Liver (tissue), 9 donors: ENCODE results near the gene GPR176. TPM values are rescaled to one million over a fixed set of nuclear protein-coding genes. Genes with fewer than 3 reads are reported as not detected.
A peak's percentile ranks its signal among the peaks of the same experiment; 100 is the strongest.

Experiments
- DNase-seq: peaks from one replicate; pipeline ENCODE4 v3.0.0-alpha.2; 2017; ENCODE audit warnings: low spot score
- H3K27ac ChIP-seq, 2 donors: one replicate each; pipeline ENCODE4 v1.7.0; 2013; ENCODE audit warnings: inconsistent platforms in 2 of 2, low read length in 2 of 2, control low read depth in 1 of 2, low read depth in 1 of 2, mild to moderate bottlenecking in 1 of 2
- H3K27me3 ChIP-seq, 4 donors: one replicate each; pipeline versions ENCODE4 v1.6.1 to v1.7.0; 2013; ENCODE audit warnings: low read length in 3 of 4, inconsistent platforms in 1 of 4, mild to moderate bottlenecking in 1 of 4, moderate library complexity in 1 of 4; ENCODE audit not compliant: control insufficient read depth in 4 of 4, insufficient read depth in 4 of 4
- H3K36me3 ChIP-seq, 4 donors: one replicate each; pipeline versions ENCODE4 v1.6.1 to v1.7.0; 2013; ENCODE audit warnings: low read length in 3 of 4, mild to moderate bottlenecking in 3 of 4, low read depth in 1 of 4, moderate library complexity in 1 of 4; ENCODE audit not compliant: control insufficient read depth in 4 of 4, insufficient read depth in 3 of 4
- H3K4me1 ChIP-seq, 4 donors: one replicate each; pipeline versions ENCODE4 v1.6.1 to v1.7.0; 2013; ENCODE audit warnings: low read length in 3 of 4, mild to moderate bottlenecking in 3 of 4, moderate library complexity in 1 of 4; ENCODE audit not compliant: control insufficient read depth in 4 of 4, insufficient read depth in 4 of 4
- H3K4me3 ChIP-seq, 3 donors: one replicate each; pipeline versions ENCODE4 v1.6.1 to v1.7.0; 2013; ENCODE audit warnings: low read length in 3 of 3, control low read depth in 1 of 3, low read depth in 1 of 3, mild to moderate bottlenecking in 1 of 3
- H3K9ac ChIP-seq, 2 donors: one replicate each; pipeline ENCODE4 v1.7.0; 2013; ENCODE audit warnings: low read length in 2 of 2, mild to moderate bottlenecking in 2 of 2, moderate library complexity in 2 of 2, control low read depth in 1 of 2, low read depth in 1 of 2
- H3K9me3 ChIP-seq, 4 donors: one replicate each; pipeline versions ENCODE4 v1.6.1 to v1.7.0; 2013; ENCODE audit warnings: low read length in 3 of 4; ENCODE audit not compliant: control insufficient read depth in 4 of 4
- ATF3 ChIP-seq: IDR thresholded peaks from 2 replicates; pipeline ENCODE4 v1.6.1; 2016; ENCODE audit warnings: antibody characterized with exemption
- CTCF ChIP-seq: fragments of 150-350 bp; IDR thresholded peaks from 2 replicates; pipeline ENCODE4 v1.5.1; 2017; ENCODE audit warnings: improper control_type of control experiment, low read depth, low read length; ENCODE audit not compliant: missing input control
- EGR1 ChIP-seq, 2 donors: IDR thresholded peaks; 2 replicates each; pipeline ENCODE4 v1.6.1; 2016 to 2018; ENCODE audit warnings: antibody characterized with exemption in 2 of 2, low read depth in 2 of 2
- FOXA1 ChIP-seq: IDR thresholded peaks from 2 replicates; pipeline ENCODE4 v1.6.1; 2016; ENCODE audit warnings: antibody characterized with exemption
- FOXA2 ChIP-seq: IDR thresholded peaks from 2 replicates; pipeline ENCODE4 v1.6.1; 2016; ENCODE audit warnings: antibody characterized with exemption
- GABPA ChIP-seq, 2 donors: IDR thresholded peaks in 1 of 2; conservative IDR thresholded peaks in 1 of 2; 2 replicates each; pipeline ENCODE4 v1.6.1; 2016; ENCODE audit warnings: antibody characterized with exemption in 2 of 2, mild to moderate bottlenecking in 1 of 2, moderate library complexity in 1 of 2
- HNF4A ChIP-seq, 2 donors: conservative IDR thresholded peaks; 2 replicates each; pipeline ENCODE4 v1.6.1; 2016; ENCODE audit warnings: antibody characterized with exemption in 2 of 2, mild to moderate bottlenecking in 2 of 2
- HNF4G ChIP-seq: IDR thresholded peaks from 2 replicates; pipeline ENCODE4 v1.6.1; 2016; ENCODE audit warnings: antibody characterized with exemption
- JUND ChIP-seq, 2 donors: IDR thresholded peaks; 2 replicates each; pipeline ENCODE4 v1.6.1; 2016; ENCODE audit warnings: antibody characterized with exemption in 2 of 2
- MAX ChIP-seq: IDR thresholded peaks from 2 replicates; pipeline ENCODE4 v1.6.1; 2016; ENCODE audit warnings: antibody characterized with exemption
- NR2F2 ChIP-seq: IDR thresholded peaks from 2 replicates; pipeline ENCODE4 v1.6.1; 2016; ENCODE audit warnings: antibody characterized with exemption
- RAD21 ChIP-seq, 2 donors: IDR thresholded peaks; 2 replicates each; pipeline ENCODE4 v1.6.1; 2016; ENCODE audit warnings: antibody characterized with exemption in 2 of 2, mild to moderate bottlenecking in 2 of 2
- RXRA ChIP-seq, 2 donors: IDR thresholded peaks; 2 replicates each; pipeline ENCODE4 v1.6.1; 2017 to 2018; ENCODE audit warnings: antibody characterized with exemption in 2 of 2, mild to moderate bottlenecking in 1 of 2
- SP1 ChIP-seq: IDR thresholded peaks from 2 replicates; pipeline ENCODE4 v1.6.1; 2018; ENCODE audit warnings: antibody characterized with exemption, mild to moderate bottlenecking
- TAF1 ChIP-seq: conservative IDR thresholded peaks from 2 replicates; pipeline ENCODE4 v1.6.1; 2016; ENCODE audit warnings: antibody characterized with exemption, mild to moderate bottlenecking
- YY1 ChIP-seq: IDR thresholded peaks from 2 replicates; pipeline ENCODE4 v1.6.1; 2016; ENCODE audit warnings: antibody characterized with exemption, mild to moderate bottlenecking
- ZBTB33 ChIP-seq: IDR thresholded peaks from 2 replicates; pipeline ENCODE4 v1.6.1; 2016; ENCODE audit warnings: antibody characterized with exemption
- WGBS: extraction: QIAGEN DNeasy Blood & Tissue Kit; methylation state at CpG from one replicate; pipeline ENCODE4 v1.1.7; 2013; 5-methylcytosine and 5-hydroxymethylcytosine counted together
- polyA plus RNA-seq, 2 donors: library from polyadenylated mRNA; stranded (reverse) in 1 of 2; unstranded in 1 of 2; fragments of 200-250 nt in 1 of 2; fragments of >200 nt in 1 of 2; fragmentation: Nextera tagmentation in 1 of 2; extraction: Ambion mirVana in 1 of 2; gene quantifications; one replicate each; pipeline versions ENCODE4 v1.2.1 to v1.2.3, GENCODE V29; 2013 to 2015
- total RNA-seq, 2 donors: library from RNA; depleted of rRNA; stranded (reverse); fragments of >200 nt; gene quantifications; one replicate each; pipeline ENCODE4 v1.2.3, GENCODE V29; 2014
- donor health status: healthy.
- donor health status: healthy.
- donor health status: healthy.
- donor health status: healthy.
- donor health status: healthy.

GPR176 gene
- total and polyA plus RNA-seq, 4 donors: 0.44 to 1.7 (median 1.4) TPM

GRCh38 chr15:39830166-39830565 lies 89.9 kb downstream of the GPR176 start (continued):
- no peak for TF ChIP-seq EGR1 (IDR thresholded peaks at IDR 0.05; ENCODE audit: low read depth in 2 of 2)
- TF ChIP-seq FOXA1: no peak

- H3K9me3 ChIP-seq: no peaks in the 10 kb centered on the region
- TF ChIP-seq RAD21 (IDR thresholded peaks at IDR 0.05) (peak in 1 of 2 donors; percentile 20), HNF4A (conservative IDR thresholded peaks at IDR 0.05) (peak; percentile 44 to 63), RXRA (IDR thresholded peaks at IDR 0.05) (peak; percentile 63 to 76), YY1 (peak; percentile 18), TAF1 (no peak), NR2F2 (peak; percentile 79), GABPA (IDR thresholded peaks at IDR 0.05 in 1 of 2, conservative IDR thresholded peaks at IDR 0.05 in 1 of 2) (no peak), HNF4G (no peak), SP1 (peak; percentile 84), ZBTB33 (no peak)
- no peak for DNase-seq
- no peaks in the 10 kb centered on the region for H3K36me3 ChIP-seq
- H3K9ac ChIP-seq: no peak overlapping the region
- no peak overlapping the region for H3K4me3 ChIP-seq
- peaks cover 0 to 9% (median 6%) of the 10 kb centered on the region in 4 donors for H3K4me1 ChIP-seq
- no peaks in the 10 kb centered on the region for H3K27me3 ChIP-seq
- no peak overlapping the region for H3K27ac ChIP-seq
- 37% methylated on average over 6 of the region's 6 CpGs for WGBS
Observed at GRCh38 chr15:39828374-39828931, 91.6 kb downstream of the GPR176 start.

- no peak overlapping the region for H3K9ac ChIP-seq
- no peak overlapping the region for H3K4me3 ChIP-seq
- H3K27me3 ChIP-seq: no peaks in the 10 kb centered on the region
- 97% methylated on average over 2 of the region's 2 CpGs for WGBS
- H3K4me1 ChIP-seq: peaks cover 0 to 9% (median 6%) of the 10 kb centered on the region in 4 donors
- H3K9me3 ChIP-seq: no peaks in the 10 kb centered on the region
- no peaks in the 10 kb centered on the region for H3K36me3 ChIP-seq
- no peak for DNase-seq
- H3K27ac ChIP-seq: no peak overlapping the region
- TF ChIP-seq RXRA (IDR thresholded peaks at IDR 0.05) (no peak), FOXA1 (no peak), SP1 (no peak), MAX (no peak), TAF1 (no peak), ATF3 (no peak), HNF4G (no peak)
Observed at GRCh38 chr15:39826975-39827374, 93.1 kb downstream of the GPR176 start.

- 82% methylated on average over 2 of the region's 2 CpGs for WGBS
- peaks cover 0 to 5% (median under 1%) of the 10 kb centered on the region in 4 donors for H3K4me1 ChIP-seq
- no peak overlapping the region for H3K9ac ChIP-seq
- no peak for DNase-seq
- H3K9me3 ChIP-seq: no peaks in the 10 kb centered on the region
- no peak overlapping the region for H3K27ac ChIP-seq
- H3K27me3 ChIP-seq: no peaks in the 10 kb centered on the region
- no peaks in the 10 kb centered on the region for H3K36me3 ChIP-seq
- H3K4me3 ChIP-seq: no peak overlapping the region
- TF ChIP-seq EGR1 (IDR thresholded peaks at IDR 0.05; ENCODE audit: low read depth in 2 of 2): no peak
- TF ChIP-seq ZBTB33: no peak
- TF ChIP-seq CTCF: no peak
- TF ChIP-seq TAF1: no peak
- TF ChIP-seq HNF4G: no peak
- no peak for TF ChIP-seq MAX
- no peak for TF ChIP-seq SP1
- no peak for TF ChIP-seq HNF4A (conservative IDR thresholded peaks at IDR 0.05)
- TF ChIP-seq JUND (IDR thresholded peaks at IDR 0.05): no peak
- TF ChIP-seq YY1: no peak
- no peak for TF ChIP-seq FOXA1
- TF ChIP-seq RAD21 (IDR thresholded peaks at IDR 0.05): no peak
- no peak for TF ChIP-seq ATF3
- TF ChIP-seq RXRA (IDR thresholded peaks at IDR 0.05): no peak
- TF ChIP-seq FOXA2: no peak
- TF ChIP-seq NR2F2: no peak
Observed at GRCh38 chr15:39823634-39824033, 96.4 kb downstream of the GPR176 start.
